ENCODE results near the gene DTX4.

The DTX4 gene

DNA sequence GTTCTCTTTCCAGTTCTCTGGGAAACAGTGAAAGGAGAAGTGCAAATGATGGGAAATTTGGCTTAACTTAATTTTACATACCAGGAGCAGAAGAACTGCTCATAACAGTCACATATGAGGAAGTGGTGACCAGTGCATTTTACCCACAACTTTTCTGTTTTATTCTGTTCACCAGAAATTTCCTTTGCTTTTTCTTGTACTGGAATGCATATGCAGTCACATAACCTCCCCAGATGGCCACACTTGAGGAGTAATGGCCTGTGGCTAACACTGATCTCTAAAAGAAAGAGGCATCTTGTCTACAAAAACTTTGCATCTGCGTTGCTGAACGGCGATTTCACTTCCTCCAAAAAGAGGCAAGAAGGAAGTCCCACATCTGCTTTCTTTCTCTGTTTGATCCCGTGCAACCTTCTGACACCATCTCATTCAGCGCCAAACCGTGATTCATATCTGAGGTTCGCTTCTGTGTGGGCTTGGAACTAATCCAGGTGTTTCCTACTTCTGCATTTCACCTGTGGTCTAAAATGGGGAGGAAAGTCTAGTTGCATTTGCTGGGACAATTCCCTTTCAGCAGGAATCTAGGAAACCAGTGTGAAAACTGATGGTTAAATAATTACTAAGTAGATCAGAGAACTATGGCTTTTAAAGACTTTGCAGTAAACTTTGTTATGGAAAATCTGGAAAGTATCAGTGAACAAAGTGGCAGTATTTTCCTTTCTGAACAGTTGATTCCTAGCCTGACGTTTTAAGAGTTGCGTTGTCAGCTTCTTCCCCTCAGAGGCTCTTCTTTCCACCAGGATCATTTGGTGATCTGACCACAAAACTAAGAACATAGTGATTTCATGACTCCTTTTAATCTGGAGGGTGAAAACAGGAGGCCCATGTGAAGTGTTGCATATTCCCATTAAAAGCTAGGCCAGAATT, 45.0 kb downstream of the DTX4 start:
- Mint-ChIP-seq H3K4me3 (peak overlapping the region; percentile 15), H3K4me1 (peaks cover 92% of the 10 kb centered on the region), H3K36me3 (peaks cover 5% of the 10 kb centered on the region), H3K27ac (peak overlapping the region; percentile 98), H3K9me3 (peaks cover 3% of the 10 kb centered on the region), H3K27me3 (no peaks in the 10 kb centered on the region)
- peak; percentile 91 for ATAC-seq

GRCh38 chr11:59218319-59218718, 46.4 kb downstream of the DTX4 start:
- Mint-ChIP-seq H3K27me3 (no peaks in the 10 kb centered on the region), H3K27ac (peak overlapping the region; percentile 98), H3K4me3 (no peak overlapping the region), H3K36me3 (peaks cover 5% of the 10 kb centered on the region), H3K4me1 (peaks cover 92% of the 10 kb centered on the region), H3K9me3 (peaks cover 3% of the 10 kb centered on the region)
- ATAC-seq: no peak

GRCh38 chr11:59218893-59219292, 47.0 kb downstream of the DTX4 start:
- H3K27ac Mint-ChIP-seq: peak overlapping the region; percentile 98

DNA sequence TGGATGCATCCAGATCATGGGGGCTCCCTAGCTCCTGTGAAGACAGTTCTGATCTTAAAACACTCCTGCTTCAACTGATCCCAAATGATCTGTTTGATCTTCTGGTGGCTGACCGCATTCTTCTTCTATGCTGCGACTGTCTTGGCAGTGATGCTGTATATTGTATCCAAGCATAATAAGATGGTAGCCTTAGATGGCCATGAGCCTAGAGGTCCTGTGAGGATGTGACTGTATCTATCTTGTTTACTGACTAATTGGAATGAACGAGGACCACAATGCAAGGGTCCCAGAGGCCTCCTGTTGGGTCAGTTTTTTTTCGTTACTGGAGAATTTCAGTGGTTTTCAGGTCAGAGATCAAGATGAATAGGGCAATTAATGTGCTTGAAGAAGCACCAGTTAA, 47.9 kb downstream of the DTX4 start:
- H3K36me3 Mint-ChIP-seq: peaks cover 5% of the 10 kb centered on the region
- H3K4me1 Mint-ChIP-seq: peaks cover 94% of the 10 kb centered on the region
- H3K4me3 Mint-ChIP-seq: no peak overlapping the region
- H3K27me3 Mint-ChIP-seq: no peaks in the 10 kb centered on the region
- peaks cover 3% of the 10 kb centered on the region for H3K9me3 Mint-ChIP-seq
- no peak for ATAC-seq
- peak overlapping the region; percentile 30 for H3K27ac Mint-ChIP-seq

More at GRCh38 chr11:59218893-59219292, 47.0 kb downstream of the DTX4 start:
- no peaks in the 10 kb centered on the region for H3K27me3 Mint-ChIP-seq
- peaks cover 93% of the 10 kb centered on the region for H3K4me1 Mint-ChIP-seq
- peak; percentile 13 for ATAC-seq
- H3K9me3 Mint-ChIP-seq: peaks cover 3% of the 10 kb centered on the region
- peaks cover 5% of the 10 kb centered on the region for H3K36me3 Mint-ChIP-seq
- H3K4me3 Mint-ChIP-seq: no peak overlapping the region

- peaks cover 86% of the 10 kb centered on the region for H3K4me1 Mint-ChIP-seq
- peaks cover 5% of the 10 kb centered on the region for H3K36me3 Mint-ChIP-seq
- H3K4me3 Mint-ChIP-seq: no peak overlapping the region
- ATAC-seq: no peak
- no peaks in the 10 kb centered on the region for H3K27me3 Mint-ChIP-seq
- no peak overlapping the region for H3K27ac Mint-ChIP-seq
- peaks cover 3% of the 10 kb centered on the region for H3K9me3 Mint-ChIP-seq
Measured at GRCh38 chr11:59221441-59221840, 49.5 kb downstream of the DTX4 start.

DNA sequence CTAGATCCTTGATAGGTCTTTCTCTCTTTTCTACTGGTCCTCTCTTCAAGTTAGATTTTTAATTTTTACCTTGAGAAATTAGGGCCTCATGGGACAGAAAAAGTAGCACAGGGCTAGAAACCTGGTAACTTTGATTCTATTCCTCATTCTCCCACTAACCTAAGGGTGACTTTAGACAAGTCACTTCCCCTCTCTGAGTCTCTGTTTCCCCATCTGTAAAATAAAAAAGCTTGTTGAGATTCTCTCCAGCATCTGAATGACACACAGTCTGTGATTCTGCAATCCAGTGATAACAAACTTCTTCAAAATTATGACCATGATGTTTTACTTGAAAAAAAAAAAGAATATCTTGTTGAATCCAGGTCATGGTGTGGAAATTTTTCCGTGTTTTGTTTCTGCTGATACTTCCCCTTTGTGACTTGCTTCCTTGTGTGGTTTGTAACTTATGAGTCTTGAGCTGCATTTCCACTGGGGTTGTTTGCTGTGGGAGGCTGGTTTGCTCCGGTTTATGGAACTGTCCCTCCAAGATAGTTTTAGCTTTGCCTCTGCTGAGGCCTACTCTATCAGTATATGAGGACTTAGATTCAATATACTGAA, 50.6 kb downstream of the DTX4 start:
- ATAC-seq: peak; percentile 52
- H3K36me3 Mint-ChIP-seq: peaks cover 3% of the 10 kb centered on the region
- peak overlapping the region; percentile 59 for H3K27ac Mint-ChIP-seq
- H3K4me1 Mint-ChIP-seq: peaks cover 75% of the 10 kb centered on the region
- no peaks in the 10 kb centered on the region for H3K27me3 Mint-ChIP-seq
- H3K9me3 Mint-ChIP-seq: peaks cover 2% of the 10 kb centered on the region
- H3K4me3 Mint-ChIP-seq: no peak overlapping the region

GRCh38 chr11:59223177-59223576, 51.2 kb downstream of the DTX4 start:
- peak overlapping the region; percentile 59 for H3K27ac Mint-ChIP-seq
- no peaks in the 10 kb centered on the region for H3K9me3 Mint-ChIP-seq
- no peaks in the 10 kb centered on the region for H3K27me3 Mint-ChIP-seq
- H3K4me1 Mint-ChIP-seq: peaks cover 69% of the 10 kb centered on the region
- H3K4me3 Mint-ChIP-seq: no peak overlapping the region
- ATAC-seq: peak; percentile 44
- H3K36me3 Mint-ChIP-seq: no peaks in the 10 kb centered on the region

- Mint-ChIP-seq H3K27ac (peak overlapping the region; percentile 59), H3K36me3 (no peaks in the 10 kb centered on the region), H3K4me3 (no peak overlapping the region), H3K4me1 (peaks cover 65% of the 10 kb centered on the region), H3K27me3 (no peaks in the 10 kb centered on the region), H3K9me3 (no peaks in the 10 kb centered on the region)
- no peak for ATAC-seq
Measured at GRCh38 chr11:59223611-59224010, 51.7 kb downstream of the DTX4 start.

DNA sequence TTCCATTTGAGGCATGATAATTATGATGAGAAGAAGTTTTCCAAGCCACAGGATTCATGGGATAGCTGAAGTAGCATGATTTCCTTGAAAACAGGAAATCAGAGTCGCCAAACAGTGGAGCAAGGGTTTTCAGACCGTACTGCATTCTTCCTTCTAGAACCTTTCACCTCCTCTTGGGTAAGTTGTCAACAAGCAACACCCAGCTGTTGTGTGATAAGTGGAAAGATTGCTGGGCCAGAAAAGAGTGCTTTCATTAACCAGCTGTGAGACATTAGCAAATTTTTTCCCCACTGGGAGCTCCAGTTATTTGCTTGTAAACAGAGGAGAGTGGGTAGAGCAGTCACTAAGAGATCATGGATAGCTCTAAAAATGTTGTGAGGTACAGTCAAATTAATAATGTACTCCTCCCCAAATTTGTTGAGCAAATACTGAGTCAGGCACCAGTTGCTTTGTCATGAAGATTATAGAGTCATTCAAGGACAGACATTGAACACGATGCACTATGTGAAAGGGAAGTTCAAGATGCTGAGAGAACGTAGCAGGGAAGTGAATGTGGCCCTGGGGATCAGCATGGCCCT, 52.5 kb downstream of the DTX4 start:
- no peaks in the 10 kb centered on the region for H3K36me3 Mint-ChIP-seq
- no peaks in the 10 kb centered on the region for H3K27me3 Mint-ChIP-seq
- H3K9me3 Mint-ChIP-seq: no peaks in the 10 kb centered on the region
- peak; percentile 55 for ATAC-seq
- peak overlapping the region; percentile 59 for H3K27ac Mint-ChIP-seq
- H3K4me3 Mint-ChIP-seq: no peak overlapping the region
- peaks cover 56% of the 10 kb centered on the region for H3K4me1 Mint-ChIP-seq

GRCh38 chr11:59225017-59225416, 53.1 kb downstream of the DTX4 start:
- Mint-ChIP-seq H3K27ac (peak overlapping the region; percentile 59), H3K4me1 (peaks cover 51% of the 10 kb centered on the region), H3K27me3 (no peaks in the 10 kb centered on the region), H3K9me3 (no peaks in the 10 kb centered on the region), H3K4me3 (no peak overlapping the region), H3K36me3 (no peaks in the 10 kb centered on the region)
- ATAC-seq: no peak

GRCh38 chr11:59226396-59226795, 54.5 kb downstream of the DTX4 start:
- no peaks in the 10 kb centered on the region for H3K27me3 Mint-ChIP-seq
- H3K9me3 Mint-ChIP-seq: peaks cover 3% of the 10 kb centered on the region
- ATAC-seq: no peak
- H3K36me3 Mint-ChIP-seq: peaks cover 5% of the 10 kb centered on the region
- no peak overlapping the region for H3K27ac Mint-ChIP-seq
- H3K4me1 Mint-ChIP-seq: peaks cover 40% of the 10 kb centered on the region
- no peak overlapping the region for H3K4me3 Mint-ChIP-seq

- H3K4me1 Mint-ChIP-seq: no peaks in the 10 kb centered on the region
- no peak overlapping the region for H3K27ac Mint-ChIP-seq
- peaks cover 19% of the 10 kb centered on the region for H3K9me3 Mint-ChIP-seq
- no peak for ATAC-seq
- no peaks in the 10 kb centered on the region for H3K27me3 Mint-ChIP-seq
- no peak overlapping the region for H3K4me3 Mint-ChIP-seq
- peaks cover 15% of the 10 kb centered on the region for H3K36me3 Mint-ChIP-seq
Measured at GRCh38 chr11:59240322-59240721, 68.4 kb downstream of the DTX4 start.

DNA sequence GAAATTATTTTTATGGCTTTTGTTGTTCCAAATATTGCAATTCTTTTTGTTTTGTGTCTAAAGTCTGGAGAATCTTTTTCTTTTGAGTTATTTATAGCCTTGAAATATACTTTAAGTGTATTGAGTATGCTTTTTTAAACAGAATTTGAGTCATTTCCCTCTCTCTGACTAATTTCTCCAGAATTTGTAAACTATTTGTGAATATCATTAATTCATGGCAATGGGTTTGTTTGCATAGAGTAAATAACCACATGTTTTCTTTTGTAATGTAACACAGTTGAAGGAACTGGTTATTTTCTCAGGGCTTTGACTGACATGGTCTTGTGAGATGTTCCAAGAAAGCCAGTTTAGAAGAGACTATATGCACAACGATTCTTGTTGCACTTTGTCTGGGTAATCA, 71.7 kb downstream of the DTX4 start:
- Mint-ChIP-seq H3K4me1 (peaks cover 5% of the 10 kb centered on the region), H3K27me3 (no peaks in the 10 kb centered on the region), H3K4me3 (no peak overlapping the region), H3K36me3 (peaks cover 5% of the 10 kb centered on the region), H3K9me3 (peaks cover 10% of the 10 kb centered on the region), H3K27ac (no peak overlapping the region)
- no peak for ATAC-seq

DNA sequence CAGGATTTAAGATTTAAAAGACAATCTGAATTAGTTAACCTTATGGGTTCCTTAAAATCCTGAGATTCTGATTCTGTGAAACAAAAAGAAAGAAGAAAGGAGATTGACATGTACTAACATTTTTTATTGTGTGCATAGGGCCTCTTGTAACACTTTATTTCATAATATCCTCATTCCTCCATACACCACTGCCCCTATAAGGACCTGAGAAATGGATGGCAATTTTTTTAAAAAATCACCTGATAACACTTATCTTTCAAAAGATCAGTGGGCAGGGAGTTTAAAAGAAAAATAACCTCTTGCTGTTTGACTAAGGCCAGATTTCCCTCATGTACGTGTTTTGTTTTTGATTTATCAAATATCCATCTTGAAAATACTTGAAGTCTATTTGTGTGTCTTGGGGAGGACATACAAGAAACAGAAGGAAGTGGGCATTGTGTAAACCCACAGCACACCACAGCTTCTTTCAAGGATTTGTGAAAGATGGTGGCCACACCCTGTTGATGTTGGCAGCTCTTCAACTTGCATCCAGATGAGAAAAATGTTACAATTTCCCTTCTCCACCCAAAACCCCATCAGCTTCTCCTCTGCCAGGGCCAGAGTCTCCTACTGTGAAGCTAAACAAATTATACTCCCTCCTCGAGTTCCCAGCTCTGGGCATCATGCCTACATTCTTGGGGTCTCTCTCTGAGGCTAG, 75.7 kb downstream of the DTX4 start:
- no peak for ATAC-seq
- H3K36me3 Mint-ChIP-seq: no peaks in the 10 kb centered on the region
- peaks cover 2% of the 10 kb centered on the region for H3K9me3 Mint-ChIP-seq
- H3K4me1 Mint-ChIP-seq: peaks cover 5% of the 10 kb centered on the region
- no peak overlapping the region for H3K27ac Mint-ChIP-seq
- no peaks in the 10 kb centered on the region for H3K27me3 Mint-ChIP-seq
- no peak overlapping the region for H3K4me3 Mint-ChIP-seq

DNA sequence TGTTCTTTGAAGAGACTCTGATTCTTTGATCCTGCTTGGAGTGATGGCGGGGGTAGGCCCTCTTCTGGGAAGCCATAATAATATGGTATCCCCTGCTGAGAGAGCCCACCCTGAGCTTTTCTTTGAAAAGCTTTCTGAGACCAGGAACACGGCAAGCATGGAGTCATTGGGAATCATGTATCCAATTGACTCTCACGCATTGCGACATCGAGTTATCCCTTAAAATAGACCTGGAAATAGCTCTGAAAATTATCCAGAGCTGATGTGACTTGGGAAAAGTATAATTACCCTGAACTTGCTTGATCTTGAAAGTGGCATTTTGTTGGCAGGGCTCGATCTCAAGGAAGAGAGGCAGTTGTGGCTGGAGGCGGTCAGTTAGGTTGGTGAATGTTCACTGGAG, 77.6 kb downstream of the DTX4 start:
- H3K4me1 Mint-ChIP-seq: peaks cover 17% of the 10 kb centered on the region
- no peaks in the 10 kb centered on the region for H3K27me3 Mint-ChIP-seq

More for the DNA sequence above, 77.6 kb downstream of the DTX4 start:
- no peaks in the 10 kb centered on the region for H3K36me3 Mint-ChIP-seq
- no peak overlapping the region for H3K27ac Mint-ChIP-seq
- H3K9me3 Mint-ChIP-seq: peaks cover 2% of the 10 kb centered on the region
- H3K4me3 Mint-ChIP-seq: no peak overlapping the region
- ATAC-seq: no peak

All from stimulated activated memory B cell treated with anti-CD40 and anti-IgM and Interleukin-4, amounts not matched to agents 10 μg/mL and 1 μg/mL and 100 μg/mL, for 72 hours (primary cell).